ENCODE data around the gene MGAT5.

MGAT5 gene

DNA sequence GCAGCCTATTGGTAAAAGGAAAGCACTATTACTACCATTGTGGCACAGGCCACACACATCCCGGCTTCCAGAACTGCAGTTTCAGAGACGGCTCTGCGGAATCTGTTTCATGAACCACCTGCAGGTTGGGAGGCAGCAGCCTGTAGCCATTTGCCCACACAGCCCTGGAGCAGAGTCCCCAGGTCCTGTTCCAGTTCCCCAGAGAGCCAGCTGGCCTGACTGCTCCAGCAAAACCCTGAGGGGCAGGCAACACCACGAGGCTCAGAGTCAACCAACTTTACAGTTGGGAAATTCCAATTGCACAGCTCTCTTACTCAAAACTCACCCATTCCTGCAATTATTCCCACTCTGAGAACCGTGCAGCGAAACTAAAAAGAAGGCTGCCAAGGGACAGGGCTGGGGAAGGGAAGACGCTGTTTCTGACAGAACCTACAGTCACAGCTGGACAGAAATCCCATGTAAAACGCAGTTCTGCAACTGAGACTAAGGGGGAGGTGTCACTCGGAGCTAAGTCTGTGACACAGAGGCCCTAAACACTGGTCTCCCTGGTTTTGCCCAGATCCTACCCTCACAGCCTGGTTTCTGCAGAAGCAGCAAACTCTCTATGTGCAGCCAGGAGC is 245.5 kb downstream of the MGAT5 start:
- H3K4me3 ChIP-seq (ENCODE audit: low read length), result no peak overlapping the region
- no peak for DNase-seq (ENCODE audit: low read depth)
- TF ChIP-seq, protein P1, sequence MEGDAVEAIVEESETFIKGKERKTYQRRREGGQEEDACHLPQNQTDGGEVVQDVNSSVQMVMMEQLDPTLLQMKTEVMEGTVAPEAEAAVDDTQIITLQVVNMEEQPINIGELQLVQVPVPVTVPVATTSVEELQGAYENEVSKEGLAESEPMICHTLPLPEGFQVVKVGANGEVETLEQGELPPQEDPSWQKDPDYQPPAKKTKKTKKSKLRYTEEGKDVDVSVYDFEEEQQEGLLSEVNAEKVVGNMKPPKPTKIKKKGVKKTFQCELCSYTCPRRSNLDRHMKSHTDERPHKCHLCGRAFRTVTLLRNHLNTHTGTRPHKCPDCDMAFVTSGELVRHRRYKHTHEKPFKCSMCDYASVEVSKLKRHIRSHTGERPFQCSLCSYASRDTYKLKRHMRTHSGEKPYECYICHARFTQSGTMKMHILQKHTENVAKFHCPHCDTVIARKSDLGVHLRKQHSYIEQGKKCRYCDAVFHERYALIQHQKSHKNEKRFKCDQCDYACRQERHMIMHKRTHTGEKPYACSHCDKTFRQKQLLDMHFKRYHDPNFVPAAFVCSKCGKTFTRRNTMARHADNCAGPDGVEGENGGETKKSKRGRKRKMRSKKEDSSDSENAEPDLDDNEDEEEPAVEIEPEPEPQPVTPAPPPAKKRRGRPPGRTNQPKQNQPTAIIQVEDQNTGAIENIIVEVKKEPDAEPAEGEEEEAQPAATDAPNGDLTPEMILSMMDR (IDR thresholded peaks at IDR 0.05; ENCODE audit: insufficient read depth, low read depth, low read length, missing control alignments), result no peak

GRCh38 chr2:134500211-134500935 is 246.5 kb downstream of the MGAT5 start:
- TF ChIP-seq, protein P1 (IDR thresholded peaks at IDR 0.05; ENCODE audit: insufficient read depth, low read depth, low read length, missing control alignments), result no peak
- H3K4me3 ChIP-seq (ENCODE audit: low read length), result no peak overlapping the region
- DNase-seq (ENCODE audit: low read depth), result no peak

DNA sequence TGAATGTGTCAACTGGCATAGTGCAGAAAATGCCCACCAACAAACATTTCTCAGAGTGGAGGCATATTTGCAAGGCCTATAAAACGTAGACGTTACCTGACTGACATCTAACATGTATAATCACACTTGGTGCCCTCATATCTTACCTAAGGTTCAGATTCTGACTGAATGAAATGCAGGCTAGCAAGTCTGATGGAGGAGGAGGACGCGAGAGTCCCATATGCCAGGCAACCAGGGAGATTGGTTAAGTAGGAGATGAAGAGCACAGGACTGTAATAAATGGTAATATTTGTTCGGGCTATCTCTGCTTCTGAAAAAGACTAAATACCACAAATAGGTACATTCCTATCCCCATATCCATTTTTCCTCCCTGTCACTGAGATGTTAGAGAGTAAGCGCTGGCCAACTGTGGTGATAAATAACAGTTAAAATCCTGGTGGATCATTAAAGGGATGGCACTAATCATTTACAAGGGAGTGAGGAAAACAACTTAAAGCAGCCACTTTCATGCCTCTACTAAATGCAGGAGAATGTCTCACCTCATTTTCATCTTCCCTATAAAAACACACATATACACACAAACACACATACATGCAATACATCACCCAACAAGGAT is 247.7 kb downstream of the MGAT5 start:
- no peak for DNase-seq (ENCODE audit: low read depth)
- TF ChIP-seq, protein P1 (IDR thresholded peaks at IDR 0.05; ENCODE audit: insufficient read depth, low read depth, low read length, missing control alignments), result no peak

DNA sequence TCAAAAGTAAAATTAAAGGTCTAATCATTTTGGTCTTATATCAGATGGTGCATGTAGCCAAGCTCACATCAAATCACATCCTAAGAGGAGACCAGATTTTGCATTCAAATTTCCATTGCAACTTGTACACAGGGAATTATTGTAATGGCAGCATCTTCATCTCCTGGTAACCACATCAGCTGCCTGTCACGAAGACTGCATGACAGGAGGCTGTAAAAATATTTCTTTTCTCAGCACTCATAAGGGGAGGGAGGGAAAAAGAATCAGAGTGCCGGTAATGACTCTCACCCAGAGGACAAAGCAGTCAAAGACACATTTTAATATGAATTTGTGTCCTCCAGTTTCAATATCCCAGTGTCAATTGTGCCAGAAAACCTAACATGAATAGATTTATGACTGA is 248.2 kb downstream of the MGAT5 start:
- TF ChIP-seq, protein P1 (IDR thresholded peaks at IDR 0.05; ENCODE audit: insufficient read depth, low read depth, low read length, missing control alignments), result no peak
- no peak overlapping the region for H3K4me3 ChIP-seq (ENCODE audit: low read length)
- no peak for DNase-seq (ENCODE audit: low read depth)

More for the DNA sequence above, 247.7 kb downstream of the MGAT5 start:
- H3K4me3 ChIP-seq (ENCODE audit: low read length), result no peak overlapping the region

Data from epithelial cell of esophagus (primary cell).